Tibial nerve (tissue), 4 donors: Measurements from ENCODE around the gene ENTPD3. TPM values are rescaled to one million over a fixed set of nuclear protein-coding genes. Genes with fewer than 3 reads are reported as not detected.

Experiments
- DNase-seq, 2 donors: peaks; one replicate each; pipeline ENCODE4 v3.0.0-alpha.2; 2019; ENCODE audit warnings: low spot score in 2 of 2
- H3K27ac ChIP-seq, 4 donors: fragments of 200-600 bp; sonication (generic) in 3 of 4; one replicate each; pipeline ENCODE4 v1.5.1; 2017 to 2019; ENCODE audit warnings: mild to moderate bottlenecking in 1 of 4
- H3K27me3 ChIP-seq, 2 donors: fragments of 200-600 bp; sonication (generic) in 1 of 2; one replicate each; pipeline versions ENCODE4 v1.5.1 to v1.6.0; 2017 to 2019
- H3K36me3 ChIP-seq, 3 donors: fragments of 200-600 bp; sonication (generic); one replicate each; pipeline ENCODE4 v1.5.1; 2018 to 2019
- H3K4me1 ChIP-seq, 4 donors: fragments of 200-600 bp; sonication (generic) in 3 of 4; one replicate each; pipeline ENCODE4 v1.5.1; 2017 to 2019
- H3K4me3 ChIP-seq, 4 donors: fragments of 200-600 bp; sonication (generic) in 3 of 4; one replicate each; pipeline ENCODE4 v1.5.1; 2017 to 2019; ENCODE audit warnings: mild to moderate bottlenecking in 1 of 4, moderate library complexity in 1 of 4
- H3K9me3 ChIP-seq, 4 donors: fragments of 200-600 bp; sonication (generic) in 3 of 4; one replicate each; pipeline ENCODE4 v1.5.1; 2017 to 2019
- CTCF ChIP-seq, 5 experiments: fragments of 200-600 bp in 3 of 5; fragments of 450-650 bp in 2 of 5; sonication (generic) in 3 of 5; IDR thresholded peaks; one replicate each; pipeline ENCODE4 v1.5.1; 2016 to 2019; ENCODE audit warnings: antibody characterized with exemption in 5 of 5, mild to moderate bottlenecking in 3 of 5, moderate library complexity in 2 of 5
- EP300 ChIP-seq, 2 donors: sonication (generic); formaldehyde crosslinking; IDR thresholded peaks; one replicate each; pipeline ENCODE4 v1.6.1; 2017; ENCODE audit warnings: antibody characterized with exemption in 2 of 2, mild to moderate bottlenecking in 1 of 2
- POLR2A ChIP-seq, 2 donors: fragments of 450-650 bp; IDR thresholded peaks; one replicate each; pipeline ENCODE4 v1.6.1; 2017; ENCODE audit warnings: antibody characterized with exemption in 2 of 2, mild to moderate bottlenecking in 2 of 2, moderate library complexity in 2 of 2
- WGBS, 2 donors: methylation state at CpG; one replicate each; pipeline ENCODE4 v1.1.5; 2018; 5-methylcytosine and 5-hydroxymethylcytosine counted together
- total RNA-seq, 4 donors: library from RNA; depleted of rRNA; stranded (reverse); fragments of >200 nt; gene quantifications; one replicate each; pipeline ENCODE4 v1.1.0, GENCODE V29; 2016

The ENTPD3 gene
- total RNA-seq, 4 donors from 2014 or later, result 0.22 to 0.60 (median 0.41) TPM

- DNase-seq, result no peak
- H3K36me3 ChIP-seq, result peaks cover 2 to 89% (median 39%) of the 10 kb centered on the region in 3 donors
These were observed 76.6 kb downstream of the ENTPD3 start for GRCh38 chr3:40463579-40463978.

GRCh38 chr3:40464339-40465110, 77.5 kb downstream of the ENTPD3 start:
- TF ChIP-seq CTCF (IDR thresholded peaks at IDR 0.05) (no peak), EP300 (IDR thresholded peaks at IDR 0.05) (no peak), POLR2A (IDR thresholded peaks at IDR 0.05) (no peak)
- Histone ChIP-seq H3K27ac (no peak overlapping the region), H3K4me3 (no peak overlapping the region), H3K27me3 (no peaks in the 10 kb centered on the region), H3K4me1 (peaks cover 0 to 13% (median 0%) of the 10 kb centered on the region in 4 donors), H3K36me3 (peaks cover 2 to 84% (median 29%) of the 10 kb centered on the region in 3 donors), H3K9me3 (no peaks in the 10 kb centered on the region)
- 72 to 82% methylated on average over 8 to 9 of the region's 9 CpGs for WGBS, 2 donors
- DNase-seq, result no peak

More at GRCh38 chr3:40463579-40463978, 76.6 kb downstream of the ENTPD3 start:
- Histone ChIP-seq H3K9me3 (no peaks in the 10 kb centered on the region), H3K4me3 (no peak overlapping the region), H3K27ac (no peak overlapping the region), H3K4me1 (peaks cover 0 to 22% (median 3%) of the 10 kb centered on the region in 4 donors), H3K27me3 (no peaks in the 10 kb centered on the region)
- no peak for TF ChIP-seq POLR2A (IDR thresholded peaks at IDR 0.05)
- TF ChIP-seq EP300 (IDR thresholded peaks at IDR 0.05), result no peak
- TF ChIP-seq CTCF (IDR thresholded peaks at IDR 0.05), result no peak
- WGBS, 2 donors, result 91 to 94% methylated on average over 2 of the region's 2 CpGs

DNA sequence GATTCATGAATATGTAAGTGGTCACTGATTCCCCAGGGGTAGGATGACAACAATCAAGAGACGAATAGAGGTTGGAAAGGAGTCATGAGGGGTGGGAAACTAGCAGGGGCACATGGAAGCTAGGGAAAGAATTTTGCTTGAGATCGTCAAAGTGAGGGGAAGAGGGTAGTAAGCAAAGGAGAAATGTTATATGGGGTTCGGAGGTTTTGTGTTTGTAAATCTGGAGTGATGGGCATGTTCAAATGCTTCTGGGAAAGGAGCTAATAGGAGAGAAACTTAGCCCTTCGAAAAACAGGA, 78.1 kb downstream of the ENTPD3 start:
- no peak for DNase-seq
- peaks cover 2 to 80% (median 25%) of the 10 kb centered on the region in 3 donors for H3K36me3 ChIP-seq
- 66 to 77% methylated on average over 4 of the region's 4 CpGs for WGBS, 2 donors
- TF ChIP-seq CTCF (IDR thresholded peaks at IDR 0.05) (no peak), POLR2A (IDR thresholded peaks at IDR 0.05) (no peak), EP300 (IDR thresholded peaks at IDR 0.05) (no peak)
- H3K4me3 ChIP-seq, result no peak overlapping the region
- peaks cover 0 to 8% (median 0%) of the 10 kb centered on the region in 4 donors for H3K4me1 ChIP-seq
- no peaks in the 10 kb centered on the region for H3K9me3 ChIP-seq
- no peaks in the 10 kb centered on the region for H3K27me3 ChIP-seq
- no peak overlapping the region for H3K27ac ChIP-seq

DNA sequence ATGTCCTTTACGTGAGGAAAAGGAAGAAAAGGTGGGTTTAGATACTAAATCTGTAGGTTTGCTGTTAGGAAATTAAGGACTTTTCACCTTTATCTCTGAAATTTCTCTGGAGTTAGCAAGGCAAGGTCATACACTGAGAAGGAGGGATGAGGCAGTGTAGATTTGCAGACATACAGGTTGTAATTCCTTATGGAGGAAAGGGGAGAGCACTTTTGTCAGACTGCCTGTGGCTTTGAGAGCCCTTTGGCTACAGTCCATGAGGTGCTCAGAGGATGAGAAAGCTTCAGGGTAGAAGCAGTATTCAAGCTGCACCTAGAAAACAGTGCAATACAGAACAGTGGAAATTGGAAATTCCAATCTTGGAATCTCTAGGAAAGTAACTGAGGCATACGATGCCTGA, 78.5 kb downstream of the ENTPD3 start:
- no peak for TF ChIP-seq POLR2A (IDR thresholded peaks at IDR 0.05)
- no peak for TF ChIP-seq EP300 (IDR thresholded peaks at IDR 0.05)
- TF ChIP-seq CTCF (IDR thresholded peaks at IDR 0.05), result no peak
- H3K9me3 ChIP-seq, result no peaks in the 10 kb centered on the region
- DNase-seq, result no peak
- H3K4me3 ChIP-seq, result no peak overlapping the region
- no peaks in the 10 kb centered on the region for H3K27me3 ChIP-seq
- H3K36me3 ChIP-seq, result peaks cover 2 to 76% (median 21%) of the 10 kb centered on the region in 3 donors
- 73 to 86% methylated on average over 2 of the region's 2 CpGs for WGBS, 2 donors
- no peak overlapping the region for H3K27ac ChIP-seq
- peaks cover 0 to 6% (median 0%) of the 10 kb centered on the region in 4 donors for H3K4me1 ChIP-seq

GRCh38 chr3:40468018-40468417, 81.0 kb downstream of the ENTPD3 start:
- H3K4me1 ChIP-seq, result no peaks in the 10 kb centered on the region
- WGBS, 2 donors, result 73 to 89% methylated on average over 4 of the region's 4 CpGs
- no peak overlapping the region for H3K4me3 ChIP-seq
- no peaks in the 10 kb centered on the region for H3K27me3 ChIP-seq
- H3K9me3 ChIP-seq, result no peaks in the 10 kb centered on the region
- no peak overlapping the region for H3K27ac ChIP-seq
- no peak for TF ChIP-seq CTCF (IDR thresholded peaks at IDR 0.05)
- no peak for TF ChIP-seq EP300 (IDR thresholded peaks at IDR 0.05)
- TF ChIP-seq POLR2A (IDR thresholded peaks at IDR 0.05), result no peak
- peaks cover 2 to 50% (median 11%) of the 10 kb centered on the region in 3 donors for H3K36me3 ChIP-seq
- no peak for DNase-seq
